ENCODE data around the gene MEIOC.
"Not testable (repeated sequence)": the region's sequence is repeated elsewhere in the genome, so short reads cannot be mapped to it uniquely, and the experiment has no call there.

Gene MEIOC

GRCh38 chr17:44672479-44673093 is 16.3 kb downstream of the MEIOC start:
- no peaks in the 10 kb centered on the region for H3K4me1 ChIP-seq (ENCODE audit: control insufficient read depth in 1 of 2, insufficient read depth in 2 of 2, low read length in 2 of 2)
- H3K9me3 ChIP-seq (ENCODE audit: control insufficient read depth in 1 of 2, low read length in 2 of 2) = no peaks in the 10 kb centered on the region
- H3K9ac ChIP-seq (ENCODE audit: low read depth in 1 of 2, low read length in 2 of 2) = no peak overlapping the region
- H3K36me3 ChIP-seq (ENCODE audit: control insufficient read depth in 1 of 2, insufficient read depth in 2 of 2, low read length in 2 of 2) = no peaks in the 10 kb centered on the region
- H3K4me3 ChIP-seq (ENCODE audit: low read depth in 1 of 2, low read length in 2 of 2) = no peak overlapping the region
- H3K27me3 ChIP-seq (ENCODE audit: control insufficient read depth in 1 of 2, insufficient read depth in 2 of 2, low read length in 2 of 2) = no peaks in the 10 kb centered on the region
- no peak overlapping the region for H3K27ac ChIP-seq (ENCODE audit: low read depth, low read length)

- no peaks in the 10 kb centered on the region for H3K4me1 ChIP-seq (ENCODE audit: control insufficient read depth in 1 of 2, insufficient read depth in 2 of 2, low read length in 2 of 2)
- no peaks in the 10 kb centered on the region for H3K9me3 ChIP-seq (ENCODE audit: control insufficient read depth in 1 of 2, low read length in 2 of 2)
- H3K27me3 ChIP-seq (ENCODE audit: control insufficient read depth in 1 of 2, insufficient read depth in 2 of 2, low read length in 2 of 2) = no peaks in the 10 kb centered on the region
- H3K27ac ChIP-seq (ENCODE audit: low read depth, low read length) = no peak overlapping the region
- H3K36me3 ChIP-seq (ENCODE audit: control insufficient read depth in 1 of 2, insufficient read depth in 2 of 2, low read length in 2 of 2) = peaks cover 6 to 9% of the 10 kb centered on the region in 2 donors
- H3K4me3 ChIP-seq (ENCODE audit: low read depth in 1 of 2, low read length in 2 of 2) = no peak overlapping the region
- no peak overlapping the region for H3K9ac ChIP-seq (ENCODE audit: low read depth in 1 of 2, low read length in 2 of 2)
Measured at GRCh38 chr17:44673893-44674292, 17.6 kb downstream of the MEIOC start.

GRCh38 chr17:44677136-44677535 is 20.9 kb downstream of the MEIOC start:
- H3K36me3 ChIP-seq (ENCODE audit: control insufficient read depth in 1 of 2, insufficient read depth in 2 of 2, low read length in 2 of 2) = peaks cover 11 to 29% of the 10 kb centered on the region in 2 donors

GRCh38 chr17:44683303-44683702 is 27.0 kb downstream of the MEIOC start:
- not testable (repeated sequence) for H3K4me1 ChIP-seq (ENCODE audit: control insufficient read depth in 1 of 2, insufficient read depth in 2 of 2, low read length in 2 of 2); H3K4me3 ChIP-seq (ENCODE audit: low read depth in 1 of 2, low read length in 2 of 2); H3K27ac ChIP-seq (ENCODE audit: low read depth, low read length); H3K9me3 ChIP-seq (ENCODE audit: control insufficient read depth in 1 of 2, low read length in 2 of 2); H3K9ac ChIP-seq (ENCODE audit: low read depth in 1 of 2, low read length in 2 of 2); H3K27me3 ChIP-seq (ENCODE audit: control insufficient read depth in 1 of 2, insufficient read depth in 2 of 2, low read length in 2 of 2)
- H3K36me3 ChIP-seq (ENCODE audit: control insufficient read depth in 1 of 2, insufficient read depth in 2 of 2, low read length in 2 of 2) = peaks cover 11 to 44% of the 10 kb centered on the region in 2 donors

More at GRCh38 chr17:44677136-44677535, 20.9 kb downstream of the MEIOC start:
- Histone ChIP-seq H3K4me3 (ENCODE audit: low read depth in 1 of 2, low read length in 2 of 2) (no peak overlapping the region), H3K9ac (ENCODE audit: low read depth in 1 of 2, low read length in 2 of 2) (no peak overlapping the region), H3K27ac (ENCODE audit: low read depth, low read length) (no peak overlapping the region), H3K27me3 (ENCODE audit: control insufficient read depth in 1 of 2, insufficient read depth in 2 of 2, low read length in 2 of 2) (no peaks in the 10 kb centered on the region), H3K9me3 (ENCODE audit: control insufficient read depth in 1 of 2, low read length in 2 of 2) (no peaks in the 10 kb centered on the region), H3K4me1 (ENCODE audit: control insufficient read depth in 1 of 2, insufficient read depth in 2 of 2, low read length in 2 of 2) (no peaks in the 10 kb centered on the region)

- Histone ChIP-seq H3K27me3 (ENCODE audit: control insufficient read depth in 1 of 2, insufficient read depth in 2 of 2, low read length in 2 of 2) (no peaks in the 10 kb centered on the region), H3K27ac (ENCODE audit: low read depth, low read length) (no peak overlapping the region), H3K4me1 (ENCODE audit: control insufficient read depth in 1 of 2, insufficient read depth in 2 of 2, low read length in 2 of 2) (peaks cover 7 to 14% of the 10 kb centered on the region in 2 donors), H3K36me3 (ENCODE audit: control insufficient read depth in 1 of 2, insufficient read depth in 2 of 2, low read length in 2 of 2) (peaks cover 0 to 15% of the 10 kb centered on the region in 2 donors), H3K9ac (ENCODE audit: low read depth in 1 of 2, low read length in 2 of 2) (no peak overlapping the region), H3K4me3 (ENCODE audit: low read depth in 1 of 2, low read length in 2 of 2) (no peak overlapping the region), H3K9me3 (ENCODE audit: control insufficient read depth in 1 of 2, low read length in 2 of 2) (no peaks in the 10 kb centered on the region)
Measured at GRCh38 chr17:44687756-44688155, 31.5 kb downstream of the MEIOC start.

GRCh38 chr17:44688200-44688599 is 31.9 kb downstream of the MEIOC start:
- no peak overlapping the region for H3K9ac ChIP-seq (ENCODE audit: low read depth in 1 of 2, low read length in 2 of 2)
- peak overlapping the region in 1 of 2 donors; percentile 94 for H3K4me3 ChIP-seq (ENCODE audit: low read depth in 1 of 2, low read length in 2 of 2)
- H3K27me3 ChIP-seq (ENCODE audit: control insufficient read depth in 1 of 2, insufficient read depth in 2 of 2, low read length in 2 of 2) = no peaks in the 10 kb centered on the region
- H3K27ac ChIP-seq (ENCODE audit: low read depth, low read length) = no peak overlapping the region
- peaks cover 0 to 11% of the 10 kb centered on the region in 2 donors for H3K36me3 ChIP-seq (ENCODE audit: control insufficient read depth in 1 of 2, insufficient read depth in 2 of 2, low read length in 2 of 2)
- peaks cover 7 to 14% of the 10 kb centered on the region in 2 donors for H3K4me1 ChIP-seq (ENCODE audit: control insufficient read depth in 1 of 2, insufficient read depth in 2 of 2, low read length in 2 of 2)
- no peaks in the 10 kb centered on the region for H3K9me3 ChIP-seq (ENCODE audit: control insufficient read depth in 1 of 2, low read length in 2 of 2)

GRCh38 chr17:44688675-44689476 is 32.6 kb downstream of the MEIOC start:
- Histone ChIP-seq H3K36me3 (ENCODE audit: control insufficient read depth in 1 of 2, insufficient read depth in 2 of 2, low read length in 2 of 2) (peaks cover 0 to 4% of the 10 kb centered on the region in 2 donors), H3K4me1 (ENCODE audit: control insufficient read depth in 1 of 2, insufficient read depth in 2 of 2, low read length in 2 of 2) (peaks cover 7 to 14% of the 10 kb centered on the region in 2 donors), H3K4me3 (ENCODE audit: low read depth in 1 of 2, low read length in 2 of 2) (peak overlapping the region; percentile 94 to 97), H3K9me3 (ENCODE audit: control insufficient read depth in 1 of 2, low read length in 2 of 2) (no peaks in the 10 kb centered on the region), H3K27ac (ENCODE audit: low read depth, low read length) (no peak overlapping the region), H3K27me3 (ENCODE audit: control insufficient read depth in 1 of 2, insufficient read depth in 2 of 2, low read length in 2 of 2) (no peaks in the 10 kb centered on the region), H3K9ac (ENCODE audit: low read depth in 1 of 2, low read length in 2 of 2) (peak overlapping the region; percentile 88 to 92)

- Histone ChIP-seq H3K4me3 (ENCODE audit: low read depth in 1 of 2, low read length in 2 of 2) (peak within 1 kb of the TSS; percentile 94 to 97), H3K9me3 (ENCODE audit: control insufficient read depth in 1 of 2, low read length in 2 of 2) (no peaks in the 10 kb centered on the region), H3K9ac (ENCODE audit: low read depth in 1 of 2, low read length in 2 of 2) (peak within 1 kb of the TSS; percentile 88 to 92), H3K27me3 (ENCODE audit: control insufficient read depth in 1 of 2, insufficient read depth in 2 of 2, low read length in 2 of 2) (no peaks in the 10 kb centered on the region), H3K36me3 (ENCODE audit: control insufficient read depth in 1 of 2, insufficient read depth in 2 of 2, low read length in 2 of 2) (peaks cover 0 to 3% of the 10 kb centered on the region in 2 donors), H3K4me1 (ENCODE audit: control insufficient read depth in 1 of 2, insufficient read depth in 2 of 2, low read length in 2 of 2) (peaks cover 7 to 14% of the 10 kb centered on the region in 2 donors), H3K27ac (ENCODE audit: low read depth, low read length) (peak within 1 kb of the TSS; percentile 54)
Measured at GRCh38 chr17:44689477-44690217, 33.4 kb downstream of the MEIOC start, which contains the start of gene CCDC43. Gene CCDC43, minus strand, starts transcription at chr17:44689776. Its CDS starts 23 bp downstream, at chr17:44689753.

- H3K4me1 ChIP-seq (ENCODE audit: control insufficient read depth in 1 of 2, insufficient read depth in 2 of 2, low read length in 2 of 2) = peaks cover 7 to 14% of the 10 kb centered on the region in 2 donors
- not testable (repeated sequence) for H3K4me3 ChIP-seq (ENCODE audit: low read depth in 1 of 2, low read length in 2 of 2); H3K27me3 ChIP-seq (ENCODE audit: control insufficient read depth in 1 of 2, insufficient read depth in 2 of 2, low read length in 2 of 2); H3K9ac ChIP-seq (ENCODE audit: low read depth in 1 of 2, low read length in 2 of 2); H3K9me3 ChIP-seq (ENCODE audit: control insufficient read depth in 1 of 2, low read length in 2 of 2); H3K27ac ChIP-seq (ENCODE audit: low read depth, low read length); H3K36me3 ChIP-seq (ENCODE audit: control insufficient read depth in 1 of 2, insufficient read depth in 2 of 2, low read length in 2 of 2)
Measured at GRCh38 chr17:44690746-44691306, 34.6 kb downstream of the MEIOC start.

All from duodenal mucosa (tissue), 2 donors.